Fibroblast of skin of scalp (primary cell): ENCODE data around the gene ERG.

ENCODE experiments used
- DNase-seq: peaks from one replicate; pipeline ENCODE4 v3.0.0-alpha.2; 2013

Gene ERG

GRCh38 chr21:38472412-38473108, 25.7 kb downstream of the ERG start:
- no peak for DNase-seq

GRCh38 chr21:38471766-38472165, 26.5 kb downstream of the ERG start:
- no peak for DNase-seq

GRCh38 chr21:38470755-38471154, 27.5 kb downstream of the ERG start:
- DNase-seq, result peak; percentile 45

- DNase-seq, result no peak
Measured at GRCh38 chr21:38469642-38470041, 28.6 kb downstream of the ERG start.

- peak; percentile 12 for DNase-seq
Measured at GRCh38 chr21:38468989-38469388, 29.3 kb downstream of the ERG start.

GRCh38 chr21:38467911-38468310, 30.4 kb downstream of the ERG start:
- no peak for DNase-seq

- DNase-seq, result no peak
Measured at GRCh38 chr21:38467374-38467773, 30.9 kb downstream of the ERG start.

- peak; percentile 89 for DNase-seq
Measured at GRCh38 chr21:38460171-38460742, 38.0 kb downstream of the ERG start.

GRCh38 chr21:38459490-38459889, 38.8 kb downstream of the ERG start:
- DNase-seq, result no peak

- peak; percentile 80 for DNase-seq
Measured at GRCh38 chr21:38455403-38455802, 42.9 kb downstream of the ERG start.

- DNase-seq, result no peak
Measured at GRCh38 chr21:38454702-38455101, 43.6 kb downstream of the ERG start.

GRCh38 chr21:38454161-38454560, 44.1 kb downstream of the ERG start:
- no peak for DNase-seq

- peak; percentile 85 for DNase-seq
Measured at GRCh38 chr21:38448671-38449385, 49.4 kb downstream of the ERG start.

- DNase-seq, result no peak
Measured at GRCh38 chr21:38447611-38448010, 50.7 kb downstream of the ERG start.

GRCh38 chr21:38444691-38445090, 53.6 kb downstream of the ERG start:
- no peak for DNase-seq

- DNase-seq, result no peak
Measured at GRCh38 chr21:38443110-38443509, 55.2 kb downstream of the ERG start.

- no peak for DNase-seq
Measured at GRCh38 chr21:38441153-38441552, 57.1 kb downstream of the ERG start.

- peak; percentile 97 for DNase-seq
Measured at GRCh38 chr21:38440746-38441145, 57.5 kb downstream of the ERG start.

- no peak for DNase-seq
Measured at GRCh38 chr21:38439957-38440356, 58.3 kb downstream of the ERG start.

- DNase-seq, result peak; percentile 70
Measured at GRCh38 chr21:38439426-38439825, 58.9 kb downstream of the ERG start.

- DNase-seq, result peak; percentile 96
Measured at GRCh38 chr21:38438462-38438893, 59.8 kb downstream of the ERG start.

- DNase-seq, result no peak
Measured at GRCh38 chr21:38436341-38436740, 61.9 kb downstream of the ERG start.

- peak; percentile 70 for DNase-seq
Measured at GRCh38 chr21:38434913-38435533, 63.3 kb downstream of the ERG start.
